HG02571 (cell line): ENCODE results near the gene SBF1.

Experiments
- ATAC-seq: cut with Tn5 transposase; IDR thresholded peaks from one replicate; pipeline ENCODE4 v1.9.1; 2021; ENCODE audit warnings: mild to moderate bottlenecking, moderate library complexity; ENCODE audit not compliant: unreplicated experiment

Gene SBF1

DNA sequence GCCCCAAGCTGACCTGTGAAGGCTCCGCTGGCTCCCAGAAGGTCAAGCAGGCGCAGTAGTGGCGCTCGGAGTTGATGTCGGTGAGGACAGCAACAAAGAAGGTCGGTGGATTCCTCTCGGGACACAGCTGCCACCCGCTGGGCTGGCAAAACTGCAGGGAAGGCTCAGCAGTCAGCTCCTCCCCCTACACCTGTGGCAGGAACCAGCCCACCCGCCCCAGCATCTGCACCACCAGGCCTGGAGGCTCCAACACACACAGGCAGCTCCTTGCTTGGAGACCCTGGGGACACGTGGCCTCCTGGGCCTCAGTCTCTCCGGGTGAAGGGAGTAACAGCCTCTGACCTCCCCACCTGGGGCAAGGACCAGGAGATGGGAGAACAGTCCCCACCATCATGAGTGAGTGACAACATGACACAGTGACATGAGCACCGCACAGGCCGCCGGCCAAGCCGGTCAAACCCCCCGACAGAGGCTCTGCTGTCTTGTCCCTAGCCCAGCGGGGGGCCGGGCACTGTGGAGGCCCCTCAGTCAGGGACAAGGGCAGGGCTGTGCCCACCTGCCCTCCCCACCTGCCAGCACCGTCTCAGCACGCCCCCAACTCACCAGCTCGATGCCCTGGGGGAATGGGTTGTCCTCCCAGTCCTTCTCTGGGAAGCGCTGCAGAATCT, 6.9 kb downstream of the SBF1 start:
- ATAC-seq = no peak

DNA sequence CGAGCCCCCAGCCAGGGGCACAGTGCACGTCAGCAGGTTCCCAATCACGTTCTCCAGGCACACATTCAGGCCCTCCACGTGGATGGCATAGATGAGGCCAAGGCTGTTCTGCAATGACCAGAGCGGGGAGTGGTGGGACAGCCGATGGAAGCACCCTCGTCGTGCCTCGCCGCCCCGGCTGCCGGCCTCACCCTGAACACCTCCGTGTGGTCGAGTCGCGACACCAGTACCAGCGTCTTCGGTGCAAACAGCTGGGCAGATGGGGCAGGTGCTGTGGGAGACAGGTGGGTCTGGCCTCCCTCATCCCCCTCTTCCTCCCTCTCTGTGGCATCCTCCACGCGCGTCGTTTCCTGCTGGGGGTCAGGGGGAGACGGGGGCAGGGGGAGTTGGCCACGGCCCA, 7.5 kb downstream of the SBF1 start:
- ATAC-seq = no peak

DNA sequence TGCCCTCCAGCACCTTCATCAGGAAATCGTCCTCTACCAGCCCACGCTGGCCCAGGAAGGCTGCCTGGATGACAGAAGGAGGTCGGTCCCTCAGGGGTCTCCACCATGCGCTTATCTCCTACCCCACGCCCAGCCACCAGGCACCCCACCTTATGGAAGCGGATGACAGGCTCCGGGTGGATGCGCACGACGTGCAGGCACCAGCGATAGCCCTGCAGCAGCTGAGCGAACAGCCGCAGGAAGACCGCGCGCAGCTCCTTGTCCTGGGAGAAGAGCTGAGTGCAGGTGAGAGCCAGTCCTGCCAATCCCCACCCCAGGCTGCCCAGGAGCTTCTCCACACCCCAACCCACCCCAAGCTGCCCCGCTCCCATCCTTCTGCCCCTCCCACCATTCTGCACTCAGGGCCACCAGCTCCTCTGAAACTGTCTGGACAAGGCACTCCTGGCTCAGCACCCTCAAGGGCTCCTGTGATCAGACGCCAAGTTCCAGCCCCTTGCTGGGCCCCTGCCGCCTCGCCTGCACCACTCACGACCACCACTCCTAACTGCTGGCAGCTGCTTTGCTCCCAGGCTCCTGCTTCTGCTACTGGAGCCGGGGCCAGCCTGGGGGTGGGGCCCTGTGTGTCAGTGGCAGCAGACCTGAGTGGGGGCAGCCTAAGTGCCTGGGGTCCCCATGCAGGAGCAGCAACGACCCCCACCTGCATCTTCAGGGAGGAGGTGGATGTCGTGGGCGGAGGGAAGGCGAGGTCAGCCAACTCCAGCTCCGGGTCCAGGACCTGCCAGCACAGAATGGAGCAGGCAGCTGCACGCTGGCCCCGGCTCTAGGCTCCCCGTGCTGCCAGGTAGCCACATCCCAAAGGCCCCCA, 9.5 kb downstream of the SBF1 start:
- no peak for ATAC-seq

DNA sequence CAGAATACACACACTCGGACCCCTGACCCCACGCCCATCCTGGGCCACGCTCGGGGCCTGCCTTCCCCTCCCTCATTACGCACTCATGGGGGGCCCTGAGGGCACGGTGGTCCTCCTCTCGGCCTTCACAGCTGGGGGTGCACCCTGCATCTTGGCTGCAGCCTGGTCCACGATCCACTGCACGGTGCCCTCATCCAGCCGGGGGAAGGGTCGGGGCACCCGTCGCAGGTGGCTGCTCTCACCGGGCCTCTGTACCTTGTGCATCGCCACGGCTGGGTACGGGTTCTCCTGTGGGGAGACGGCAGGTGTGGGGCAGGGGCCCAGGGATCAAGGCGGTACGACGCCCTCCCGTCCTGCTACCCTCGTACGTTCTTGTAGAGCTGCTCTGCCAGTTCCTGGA, 10.4 kb downstream of the SBF1 start:
- ATAC-seq = no peak

DNA sequence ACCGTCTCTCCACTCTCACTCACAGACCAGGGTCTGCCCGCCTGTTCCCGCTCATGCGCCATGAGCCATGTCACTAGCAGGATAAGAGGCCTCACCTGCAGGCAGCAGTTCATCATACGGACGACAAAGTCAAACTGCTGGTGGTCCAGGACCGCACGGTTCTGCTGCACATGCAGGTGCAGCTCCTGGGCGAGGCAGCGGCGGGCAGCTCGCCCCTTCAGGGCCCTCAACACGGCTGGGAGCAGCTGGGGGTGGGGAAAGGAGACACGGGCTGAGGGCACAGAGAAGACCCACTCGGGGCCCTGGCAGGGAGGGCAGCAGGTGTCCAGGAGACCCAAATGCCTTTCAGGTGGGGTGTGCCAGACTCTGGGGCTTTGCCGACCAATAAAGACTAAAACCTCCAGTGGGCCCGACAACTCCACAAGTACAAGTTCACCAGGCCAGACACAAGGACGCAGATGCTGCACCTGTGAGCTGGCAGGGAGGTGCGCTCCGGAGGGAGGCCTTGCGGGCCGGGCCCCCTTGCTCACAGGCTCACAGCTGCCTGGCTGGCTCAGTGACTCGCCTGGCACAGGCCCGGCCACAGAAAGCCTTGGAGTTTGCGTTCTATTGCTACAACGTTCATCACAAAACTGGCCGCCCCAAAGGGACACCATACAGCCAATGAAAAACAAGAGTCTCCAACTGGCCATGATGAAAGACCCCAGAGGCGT, 11.5 kb downstream of the SBF1 start:
- ATAC-seq = no peak

DNA sequence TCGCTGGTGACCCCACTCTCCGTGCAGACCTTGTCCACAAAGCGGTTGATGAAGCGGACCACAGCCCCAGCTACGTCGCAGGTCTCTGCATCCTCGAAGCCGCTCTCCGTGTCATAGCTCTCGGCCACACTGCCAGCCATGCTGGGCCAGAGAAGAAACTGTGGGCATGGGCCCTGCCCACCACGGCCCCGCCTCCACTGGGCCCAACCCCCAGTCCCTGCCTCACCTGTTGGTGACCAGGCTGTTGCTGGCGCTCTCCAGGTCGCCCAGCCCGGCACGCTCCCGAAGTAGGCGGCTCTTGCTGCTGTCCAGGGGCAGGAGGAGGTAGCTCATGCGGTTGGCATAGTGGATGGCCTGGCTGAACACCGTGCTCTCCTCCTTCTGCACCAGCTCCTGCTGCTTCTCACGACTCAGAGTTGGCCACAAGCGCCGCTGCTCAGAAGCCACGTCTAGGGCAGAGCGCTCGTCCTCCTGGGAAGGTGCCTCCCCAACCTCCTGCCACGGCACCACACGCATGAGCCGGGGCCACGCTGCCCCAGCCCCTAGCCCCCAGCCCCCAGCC, 12.8 kb downstream of the SBF1 start:
- no peak for ATAC-seq

DNA sequence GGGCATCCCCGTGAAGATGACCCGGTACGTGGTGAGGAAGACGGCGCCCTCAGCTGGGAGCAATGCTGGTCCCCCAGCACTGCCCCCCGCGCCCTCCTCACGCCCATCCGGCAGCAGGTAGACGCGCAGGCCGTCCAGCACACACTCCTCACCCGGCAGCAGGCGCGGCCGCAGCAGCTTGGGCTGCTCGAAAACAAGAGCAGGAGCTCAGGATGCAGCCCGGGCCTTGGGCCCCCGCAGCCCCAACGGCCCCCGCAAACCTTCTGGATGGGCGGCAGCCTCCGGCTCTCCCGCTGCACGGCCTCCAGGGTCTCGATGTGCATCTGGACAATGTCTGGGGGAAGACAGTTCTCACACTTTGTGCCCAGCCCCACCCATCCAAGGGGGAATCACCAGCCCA, 13.3 kb downstream of the SBF1 start:
- ATAC-seq = no peak

DNA sequence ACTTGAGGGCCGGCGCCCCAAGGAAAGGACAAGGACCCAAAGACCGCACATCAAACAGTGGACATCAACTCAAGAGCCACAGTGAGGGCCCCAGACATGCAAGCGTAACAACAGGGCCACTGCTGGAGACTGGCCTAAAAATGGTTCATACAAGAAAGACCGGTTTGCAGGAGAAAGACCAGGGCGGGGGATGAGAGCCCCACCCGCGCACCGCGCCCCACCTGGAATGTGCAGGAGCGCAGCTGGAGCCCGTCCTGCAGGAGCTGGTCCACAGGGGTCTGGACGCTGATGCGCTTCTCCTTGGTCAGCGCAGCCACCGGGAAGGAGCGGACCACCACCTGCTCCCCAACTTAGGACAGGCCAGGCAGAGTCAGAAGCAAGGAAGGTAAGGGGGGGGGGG, 13.9 kb downstream of the SBF1 start:
- ATAC-seq = no peak

DNA sequence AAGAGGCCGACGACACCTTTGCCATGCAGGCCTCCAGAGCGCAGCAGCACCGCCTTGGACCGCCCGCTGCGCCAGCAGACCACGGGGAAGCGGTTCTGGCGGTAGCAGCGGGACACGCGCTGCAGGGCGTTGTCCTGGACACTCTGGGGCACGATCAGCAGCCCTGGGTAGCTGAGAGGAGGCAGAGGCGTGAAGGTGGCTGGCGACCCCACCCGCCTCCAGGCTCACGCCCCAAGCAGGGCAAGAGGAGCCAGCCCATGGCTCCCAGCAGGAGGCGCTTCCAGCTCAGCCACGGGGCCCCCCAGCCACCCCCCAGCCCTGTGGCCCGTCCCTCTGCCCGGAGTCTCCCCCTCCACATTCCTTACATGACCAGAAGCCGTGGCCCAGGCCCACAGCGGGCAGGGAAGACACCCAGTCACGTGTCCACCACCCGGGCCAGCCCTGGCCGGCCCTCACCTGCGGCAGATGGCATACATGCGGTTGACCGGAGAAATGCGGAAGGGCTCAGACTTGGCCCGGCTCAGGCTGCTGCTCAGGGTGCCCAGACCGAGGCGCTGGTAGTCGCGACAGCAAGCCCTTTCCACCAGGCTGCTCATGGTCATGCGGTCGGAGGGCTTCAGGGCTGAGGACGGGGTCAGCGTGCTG, 15.2 kb downstream of the SBF1 start:
- ATAC-seq = no peak

DNA sequence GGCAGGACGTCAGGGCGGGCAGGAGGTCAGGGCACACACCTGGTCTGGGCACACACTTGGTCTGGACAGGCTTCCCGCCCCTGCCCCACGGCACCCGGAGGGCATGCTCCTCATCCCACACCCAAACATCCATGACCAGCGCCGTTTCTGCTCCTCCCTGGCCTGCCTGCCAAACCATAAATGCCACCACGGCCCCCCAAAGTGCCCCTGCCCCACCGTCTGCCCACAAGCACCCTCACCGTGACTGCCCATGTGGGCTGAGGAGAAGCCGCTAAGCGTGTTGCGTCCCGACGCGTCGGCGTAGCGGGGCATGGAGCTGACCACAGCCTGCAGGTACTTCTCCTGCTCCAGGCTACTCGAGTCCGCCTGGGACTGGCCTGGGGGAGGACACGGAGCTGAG, 15.8 kb downstream of the SBF1 start:
- ATAC-seq = no peak

DNA sequence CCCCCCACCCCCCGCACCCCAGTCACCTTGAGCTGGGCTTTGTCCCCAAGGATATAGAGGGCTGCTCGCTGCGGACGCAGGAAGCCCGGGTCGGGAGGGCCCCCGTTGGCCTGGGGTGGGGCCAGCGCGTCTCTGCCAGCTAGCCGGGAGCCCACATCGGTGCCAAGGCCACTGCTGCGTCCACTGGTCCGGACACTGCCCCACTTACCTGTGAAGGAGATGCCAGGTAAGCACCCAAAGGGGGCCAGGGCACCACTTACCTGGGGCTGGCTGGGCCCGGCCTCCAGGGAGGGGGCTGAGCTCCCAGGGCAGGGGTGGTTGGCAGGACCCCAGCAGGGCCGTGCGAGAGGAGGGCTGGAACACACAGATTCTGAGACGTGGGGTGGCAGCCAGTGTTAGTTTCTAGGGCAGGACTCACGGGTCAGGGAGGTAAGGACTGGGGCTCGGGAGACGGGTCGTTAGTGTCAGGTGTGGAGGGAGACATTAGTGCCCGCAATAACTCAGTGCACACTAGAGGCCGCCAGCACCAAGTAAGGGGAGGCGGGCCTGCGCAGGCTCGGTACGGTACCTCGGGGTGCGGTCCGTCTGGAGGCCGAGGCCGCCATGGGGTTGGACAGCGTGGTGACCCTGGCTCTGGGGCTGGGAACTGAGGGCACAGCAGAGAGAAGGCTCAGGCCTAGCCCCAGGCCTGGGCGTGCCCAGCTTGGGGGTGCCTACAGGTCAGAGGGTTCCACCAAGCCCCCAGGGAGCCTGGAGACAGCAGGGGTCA, 18.2 kb downstream of the SBF1 start:
- ATAC-seq = no peak

DNA sequence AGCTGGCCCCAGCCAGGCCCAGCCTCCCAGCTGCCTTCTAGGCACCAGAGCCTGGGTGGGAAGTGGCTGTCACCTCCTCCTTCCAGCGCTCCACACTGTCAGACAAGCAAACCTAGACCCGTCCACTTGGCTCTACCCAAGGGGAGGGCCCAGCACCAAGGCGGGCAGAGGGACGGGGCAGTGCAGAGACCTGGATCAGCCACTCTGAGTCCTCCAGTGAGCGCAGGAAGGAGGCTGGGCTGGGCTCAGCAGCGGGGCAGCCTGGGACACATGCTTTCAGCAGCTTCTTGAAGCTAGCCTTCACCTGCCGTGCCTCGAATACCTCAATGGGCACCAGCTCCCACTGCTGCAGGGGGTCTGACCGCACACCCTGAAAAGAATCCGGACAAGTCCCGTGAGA, 18.8 kb downstream of the SBF1 start:
- no peak for ATAC-seq

DNA sequence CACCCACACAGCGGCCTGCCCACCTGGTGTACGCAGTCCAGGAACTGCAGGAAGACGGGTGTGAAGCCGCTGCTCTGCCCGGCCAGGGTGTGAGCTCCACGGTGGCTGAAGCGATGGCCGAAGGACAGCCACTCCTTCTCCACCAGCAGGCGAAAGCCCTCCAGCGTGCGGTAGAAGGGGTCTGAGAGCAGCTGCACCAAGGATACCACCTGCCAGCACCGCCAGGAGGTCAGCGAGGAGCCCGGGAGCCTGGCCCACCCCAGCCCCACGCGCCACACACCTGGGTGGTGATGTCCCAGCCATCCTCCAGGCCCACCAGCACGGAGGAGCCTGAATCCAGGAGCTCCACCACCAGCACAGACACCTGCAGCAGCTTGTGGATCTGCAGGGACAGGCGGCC, 19.6 kb downstream of the SBF1 start:
- ATAC-seq = no peak

DNA sequence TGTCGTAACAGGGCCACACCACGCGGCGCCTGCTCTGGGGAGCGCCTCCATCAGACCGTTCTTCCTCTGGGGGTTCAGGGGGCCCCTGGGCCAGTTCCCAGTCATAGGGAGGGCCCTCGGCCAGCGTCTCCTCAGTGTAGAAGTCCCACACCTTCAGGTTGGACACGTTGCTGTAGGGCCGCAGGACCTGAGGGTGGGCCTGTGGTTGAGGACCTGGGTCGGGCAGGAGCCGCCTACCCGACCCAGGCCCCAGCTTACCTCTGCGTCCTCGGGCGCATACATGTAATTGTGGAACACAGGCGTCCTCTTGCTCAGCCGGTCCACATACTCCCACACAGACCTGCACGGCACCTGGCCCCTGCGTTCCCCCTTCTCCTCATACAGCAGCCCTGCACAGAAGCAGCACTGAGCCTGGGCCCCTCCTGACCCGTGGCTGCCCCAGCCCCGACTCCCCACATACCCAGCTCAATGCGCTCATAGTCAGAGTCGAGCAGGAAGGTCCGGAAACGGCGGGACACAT, 20.2 kb downstream of the SBF1 start:
- ATAC-seq = no peak

DNA sequence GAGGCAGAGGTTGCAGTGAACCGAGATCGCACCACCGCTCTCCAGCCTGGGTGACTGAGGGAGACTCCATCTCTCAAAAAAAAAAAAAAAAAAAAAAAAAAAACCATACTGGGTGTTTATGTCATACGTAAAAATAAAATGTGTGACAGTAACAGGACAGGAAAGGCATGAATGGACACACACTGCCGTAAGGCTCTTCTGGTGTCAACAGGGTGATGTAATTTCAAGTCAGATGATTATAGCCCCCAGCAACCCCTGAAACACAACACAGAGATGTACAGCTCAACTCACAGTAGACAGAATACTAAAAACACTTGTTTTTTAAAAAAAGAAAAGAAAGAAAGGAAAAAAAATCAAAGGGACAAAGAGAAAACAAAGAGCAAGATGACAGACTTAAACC, 22.2 kb downstream of the SBF1 start:
- no peak for ATAC-seq

DNA sequence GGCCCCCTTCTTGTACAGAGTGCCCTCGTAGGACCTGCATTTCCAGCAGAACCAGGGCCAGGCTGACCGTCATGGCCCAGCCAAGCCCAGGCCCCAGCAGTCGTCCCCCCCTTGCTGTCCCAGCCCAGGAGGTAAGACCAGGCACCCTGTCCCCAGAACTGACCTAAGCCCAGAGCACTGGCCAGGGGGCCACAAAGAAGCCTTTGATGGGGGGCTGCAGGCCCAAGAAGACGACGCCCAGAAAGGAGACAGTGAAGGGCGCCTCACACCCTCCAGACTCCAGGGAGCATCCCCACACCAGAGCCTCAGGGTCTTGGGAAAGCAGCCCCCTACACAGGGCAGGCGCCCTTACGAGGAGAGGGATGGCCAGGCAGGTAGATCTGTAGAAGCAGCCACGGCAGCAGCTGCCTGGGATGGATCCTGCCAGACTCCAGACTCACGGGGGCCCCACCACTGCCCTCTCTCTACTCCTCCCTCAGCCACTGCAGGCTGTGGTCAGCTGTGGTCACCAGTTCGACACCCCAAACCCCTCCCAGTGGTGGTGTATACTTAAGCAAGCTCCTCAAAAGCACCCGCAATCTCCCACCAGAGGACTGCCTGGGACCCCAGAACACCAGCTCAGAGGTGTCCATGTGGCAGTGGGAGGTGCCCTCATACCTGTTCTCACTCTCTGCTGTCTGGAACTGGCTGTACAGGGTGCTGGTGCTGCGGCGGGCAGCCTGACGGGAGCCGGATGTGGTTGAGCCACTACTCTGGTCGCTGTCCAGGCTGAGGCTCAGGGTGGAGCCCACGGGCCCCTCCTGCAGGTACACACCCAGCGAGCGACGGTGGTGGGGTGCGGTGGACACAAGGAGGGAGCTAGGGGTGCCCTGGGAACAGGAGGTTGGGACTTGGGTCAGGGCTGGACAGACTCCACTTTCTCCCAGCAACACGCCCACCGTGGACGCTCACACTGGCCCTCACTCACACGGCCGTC, 27.0 kb downstream of the SBF1 start:
- no peak for ATAC-seq

DNA sequence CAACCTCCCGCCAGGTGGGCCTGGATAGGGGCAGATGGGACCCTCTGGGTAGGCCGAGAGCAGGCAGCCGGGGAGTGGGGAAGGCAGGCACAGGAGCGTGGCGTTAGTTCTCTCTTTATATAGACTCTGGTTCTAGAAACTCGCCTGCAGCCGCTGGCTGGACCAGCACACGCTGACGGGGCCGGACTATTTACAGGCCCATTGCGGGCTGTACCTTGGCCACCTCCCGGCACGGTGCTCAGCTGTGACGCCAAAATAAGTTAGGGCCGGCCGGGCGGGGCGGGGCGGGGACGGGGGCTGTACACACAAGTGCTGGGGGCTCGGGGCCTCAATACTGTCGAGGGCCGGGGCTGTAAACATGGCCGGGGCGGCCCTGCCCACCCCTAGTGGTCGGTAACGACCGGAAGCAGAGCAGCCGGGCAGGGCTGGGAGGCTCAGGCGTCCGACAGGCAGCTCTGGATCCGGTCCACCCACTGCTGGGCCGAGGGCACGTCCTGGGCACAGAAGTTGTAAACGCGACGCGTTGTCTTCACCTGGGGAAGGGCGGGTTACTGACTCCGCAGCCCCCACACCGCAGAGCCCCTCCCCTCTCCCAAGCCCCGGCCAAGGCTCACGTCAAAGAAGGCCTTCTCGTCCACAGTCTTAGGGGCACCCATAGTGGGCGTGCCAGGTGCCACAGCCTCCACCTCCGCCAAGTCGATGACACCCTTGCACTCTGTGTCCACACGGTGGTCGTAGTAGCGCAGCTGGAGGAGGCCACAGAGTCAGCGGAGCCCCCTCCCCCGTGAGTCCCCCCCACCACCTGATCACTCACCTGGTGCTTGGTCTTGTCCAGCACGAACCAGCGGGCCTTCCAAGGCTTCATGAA, 27.9 kb downstream of the SBF1 start:
- ATAC-seq = no peak
